ENCODE data around the gene SCFD2.
"Not testable (repeated sequence)": the region's sequence is repeated elsewhere in the genome, so short reads cannot be mapped to it uniquely, and the experiment has no call there.

Gene SCFD2

GRCh38 chr4:53076374-53076958, 289.4 kb downstream of the SCFD2 start:
- no peak for DNase-seq
- in situ Hi-C loops (cut with MboI; ENCODE audit: low pct_unique_long_range_greater_than_20kb, low sequenced_read_pairs): no loop called here

- no peak for DNase-seq
- in situ Hi-C loops (cut with MboI; ENCODE audit: low pct_unique_long_range_greater_than_20kb, low sequenced_read_pairs): no loop called here
Measured at GRCh38 chr4:53075162-53075785, 290.6 kb downstream of the SCFD2 start.

- no peak for DNase-seq
Measured at GRCh38 chr4:53068755-53069330, 297.0 kb downstream of the SCFD2 start.

GRCh38 chr4:53067125-53067802, 298.6 kb downstream of the SCFD2 start:
- in situ Hi-C loops (cut with MboI; ENCODE audit: low pct_unique_long_range_greater_than_20kb, low sequenced_read_pairs): no loop called here
- no peak for DNase-seq

More at GRCh38 chr4:53068755-53069330, 297.0 kb downstream of the SCFD2 start:
- in situ Hi-C loops (cut with MboI; ENCODE audit: low pct_unique_long_range_greater_than_20kb, low sequenced_read_pairs): no loop called here

GRCh38 chr4:53066155-53066554, 299.7 kb downstream of the SCFD2 start:
- in situ Hi-C loops (cut with MboI; ENCODE audit: low pct_unique_long_range_greater_than_20kb, low sequenced_read_pairs): no loop called here
- DNase-seq: no peak

- in situ Hi-C loops (cut with MboI; ENCODE audit: low pct_unique_long_range_greater_than_20kb, low sequenced_read_pairs): no loop called here
- no peak for DNase-seq
Measured at GRCh38 chr4:53064609-53065008, 301.3 kb downstream of the SCFD2 start.

GRCh38 chr4:53061091-53061850, 304.6 kb downstream of the SCFD2 start:
- no peak for DNase-seq
- in situ Hi-C loops (cut with MboI; ENCODE audit: low pct_unique_long_range_greater_than_20kb, low sequenced_read_pairs): no loop called here

GRCh38 chr4:53060278-53060677, 305.6 kb downstream of the SCFD2 start:
- no peak for DNase-seq
- in situ Hi-C loops (cut with MboI; ENCODE audit: low pct_unique_long_range_greater_than_20kb, low sequenced_read_pairs): no loop called here

- DNase-seq: no peak
- in situ Hi-C loops (cut with MboI; ENCODE audit: low pct_unique_long_range_greater_than_20kb, low sequenced_read_pairs): no loop called here
Measured at GRCh38 chr4:53059871-53060270, 306.0 kb downstream of the SCFD2 start.

- in situ Hi-C loops (cut with MboI; ENCODE audit: low pct_unique_long_range_greater_than_20kb, low sequenced_read_pairs): no loop called here
- no peak for DNase-seq
Measured at GRCh38 chr4:53059256-53059655, 306.6 kb downstream of the SCFD2 start.

- in situ Hi-C loops (cut with MboI; ENCODE audit: low pct_unique_long_range_greater_than_20kb, low sequenced_read_pairs): no loop called here
- DNase-seq: no peak
Measured at GRCh38 chr4:53057679-53058078, 308.2 kb downstream of the SCFD2 start.

GRCh38 chr4:53057108-53057507, 308.8 kb downstream of the SCFD2 start:
- DNase-seq; in situ Hi-C loops (cut with MboI; ENCODE audit: low pct_unique_long_range_greater_than_20kb, low sequenced_read_pairs): not testable (repeated sequence)

- in situ Hi-C loops (cut with MboI; ENCODE audit: low pct_unique_long_range_greater_than_20kb, low sequenced_read_pairs): no loop called here
- no peak for DNase-seq
Measured at GRCh38 chr4:53055716-53056403, 310.0 kb downstream of the SCFD2 start.

GRCh38 chr4:53055274-53055673, 310.6 kb downstream of the SCFD2 start:
- in situ Hi-C loops (cut with MboI; ENCODE audit: low pct_unique_long_range_greater_than_20kb, low sequenced_read_pairs): no loop called here
- peak; percentile 23 for DNase-seq

GRCh38 chr4:53050361-53050774, 315.5 kb downstream of the SCFD2 start:
- DNase-seq: no peak
- in situ Hi-C loops (cut with MboI; ENCODE audit: low pct_unique_long_range_greater_than_20kb, low sequenced_read_pairs): no loop called here

- in situ Hi-C loops (cut with MboI; ENCODE audit: low pct_unique_long_range_greater_than_20kb, low sequenced_read_pairs): no loop called here
- no peak for DNase-seq
Measured at GRCh38 chr4:53049528-53049927, 316.3 kb downstream of the SCFD2 start.

GRCh38 chr4:53044651-53044960, 321.3 kb downstream of the SCFD2 start:
- no peak for DNase-seq
- in situ Hi-C loops (cut with MboI; ENCODE audit: low pct_unique_long_range_greater_than_20kb, low sequenced_read_pairs): no loop called here

- in situ Hi-C loops (cut with MboI; ENCODE audit: low pct_unique_long_range_greater_than_20kb, low sequenced_read_pairs): no loop called here
- DNase-seq: no peak
Measured at GRCh38 chr4:53043891-53044650, 321.8 kb downstream of the SCFD2 start.

- in situ Hi-C loops (cut with MboI; ENCODE audit: low pct_unique_long_range_greater_than_20kb, low sequenced_read_pairs): no loop called here
- no peak for DNase-seq
Measured at GRCh38 chr4:53043055-53043454, 322.8 kb downstream of the SCFD2 start.

Measured in KBM-7 (cell line).